GM18502 (cell line): ENCODE results near the gene KCTD11.
"Not testable (repeated sequence)": the region's sequence is repeated elsewhere in the genome, so short reads cannot be mapped to it uniquely, and the experiment has no call there.

ENCODE experiments used
- ATAC-seq: cut with Tn5 transposase; IDR thresholded peaks from one replicate; pipeline ENCODE4 v1.9.1; 2021; ENCODE audit warnings: mild to moderate bottlenecking; ENCODE audit not compliant: unreplicated experiment, poor library complexity

Gene KCTD11

GRCh38 chr17:7321466-7321865, 30.5 kb upstream of the KCTD11 start:
- ATAC-seq, result no peak

DNA sequence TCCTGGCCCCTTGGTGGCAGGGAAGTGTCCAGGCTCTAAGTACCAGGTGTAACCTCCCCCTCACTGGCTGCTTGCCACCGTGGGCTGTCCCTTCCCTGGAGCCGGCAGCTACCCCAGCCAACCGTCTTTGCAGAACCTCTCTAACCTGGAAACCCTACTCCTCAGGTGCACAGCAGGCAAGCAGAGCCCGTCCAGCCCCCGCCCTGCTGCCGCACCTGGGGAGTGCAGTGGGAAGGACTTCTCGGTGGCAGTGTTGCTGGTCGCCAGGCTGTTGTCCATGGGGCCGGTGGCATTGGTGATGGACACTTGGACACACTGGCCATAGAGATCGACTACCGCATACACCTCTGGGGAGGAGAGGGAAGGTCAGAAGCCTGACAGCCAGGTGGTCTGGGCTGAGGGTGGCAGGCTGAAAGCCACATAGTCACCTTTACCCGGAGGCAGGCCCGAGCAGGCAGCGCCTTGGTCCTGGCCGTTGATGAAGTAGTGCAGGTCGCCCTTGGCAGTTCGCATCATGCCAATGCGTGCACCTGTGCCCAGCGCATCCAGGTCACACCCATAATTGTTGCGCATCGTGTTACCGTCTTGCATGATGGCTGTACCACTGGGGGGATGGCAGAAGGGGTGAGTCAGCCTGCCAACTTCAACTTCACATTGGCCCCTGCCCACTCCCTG, 29.3 kb upstream of the KCTD11 start:
- ATAC-seq, result no peak

DNA sequence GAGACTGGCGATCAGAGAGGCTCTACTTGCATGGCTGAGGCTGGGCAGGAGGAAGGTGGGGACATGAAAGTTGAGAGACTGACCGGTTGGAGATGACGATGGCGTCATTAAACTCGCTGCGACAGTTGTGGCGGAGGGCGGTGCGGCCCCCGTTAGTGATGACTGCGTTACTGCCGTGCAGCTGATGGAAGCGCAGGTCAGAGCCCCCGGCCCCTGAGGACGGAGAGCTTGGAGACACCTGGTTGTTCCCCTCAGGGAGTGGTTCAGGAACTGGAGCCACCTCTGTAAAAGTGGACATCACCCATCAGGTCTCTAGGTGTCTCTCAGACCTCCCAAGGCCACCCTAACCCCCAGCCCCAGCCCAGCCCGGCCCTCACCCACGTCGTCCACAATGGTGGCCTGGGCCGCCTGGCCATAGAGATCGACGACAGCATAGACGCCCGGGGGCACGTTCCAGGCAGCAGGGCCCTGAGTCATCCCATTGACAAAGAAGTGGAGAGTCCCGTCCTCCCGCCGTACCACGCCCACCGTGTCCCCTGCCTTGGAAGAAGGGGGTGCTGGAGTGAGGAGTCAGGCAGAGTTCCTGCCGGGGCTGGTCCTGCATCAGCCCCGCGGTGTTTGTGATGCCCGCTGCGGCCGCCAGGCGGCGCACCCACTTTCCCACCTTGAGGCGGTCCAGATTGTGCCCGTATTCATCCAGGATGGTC, 28.1 kb upstream of the KCTD11 start:
- no peak for ATAC-seq

DNA sequence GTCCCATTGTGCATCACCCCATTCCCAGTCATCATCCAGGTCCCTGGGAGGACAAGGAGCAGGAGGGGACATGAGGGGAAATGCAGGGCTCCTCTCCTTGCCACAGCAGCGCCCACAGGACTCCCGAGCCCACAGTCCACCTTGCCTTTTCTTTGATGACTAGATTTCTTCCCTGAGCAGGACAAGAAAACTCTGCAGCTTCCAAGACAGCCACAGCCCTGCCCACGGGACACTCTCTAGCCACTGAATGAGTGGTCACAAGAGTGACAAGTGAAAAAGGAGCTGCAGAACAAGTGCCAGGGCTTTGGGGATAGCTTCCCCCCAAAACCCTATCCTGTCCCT, 27.6 kb upstream of the KCTD11 start:
- ATAC-seq, result no peak

- no peak for ATAC-seq
Observed at GRCh38 chr17:7325031-7325528, 26.9 kb upstream of the KCTD11 start.

- ATAC-seq, result no peak
Observed at GRCh38 chr17:7326186-7326585, 25.8 kb upstream of the KCTD11 start.

DNA sequence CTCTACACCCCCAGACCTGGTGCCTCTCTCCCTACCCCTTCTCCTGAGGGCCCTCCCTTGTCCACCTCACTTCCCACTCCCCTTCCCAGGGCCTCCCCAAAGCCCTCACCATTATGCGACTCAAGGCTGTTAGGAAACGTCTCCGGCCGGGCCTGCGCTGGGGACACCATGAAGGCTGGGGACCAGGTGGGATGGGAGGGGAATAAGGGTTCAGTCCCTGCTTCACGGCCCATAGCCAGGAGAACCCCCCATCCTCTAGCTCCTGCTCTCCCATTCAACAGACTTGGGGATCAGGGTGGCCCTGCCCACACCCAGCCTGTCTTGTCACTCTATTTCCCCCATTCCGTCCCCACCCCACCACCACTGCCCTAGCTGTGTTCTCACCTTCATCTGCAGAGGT, 24.9 kb upstream of the KCTD11 start:
- ATAC-seq, result no peak

- no peak for ATAC-seq
Observed at GRCh38 chr17:7327501-7327900, 24.5 kb upstream of the KCTD11 start.

DNA sequence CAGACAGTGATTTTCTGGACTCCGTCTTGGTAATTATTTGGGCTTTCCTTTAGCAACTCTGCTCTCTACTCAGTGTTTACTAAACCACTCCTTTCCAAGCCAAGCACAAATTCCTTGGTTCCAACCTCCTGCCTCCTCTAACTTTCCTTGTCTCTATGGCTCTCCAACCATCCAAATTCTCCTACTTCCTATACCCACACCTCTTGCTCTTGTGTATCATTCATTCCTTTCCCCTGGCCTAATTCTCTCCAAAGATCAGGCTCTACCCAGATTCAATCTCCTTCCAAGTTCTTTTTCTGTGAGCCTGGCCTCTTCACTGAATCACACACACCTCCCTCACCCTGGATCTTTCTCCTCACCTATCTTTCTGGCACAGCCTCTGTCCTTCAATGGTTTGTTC, 24.0 kb upstream of the KCTD11 start:
- ATAC-seq, result no peak

DNA sequence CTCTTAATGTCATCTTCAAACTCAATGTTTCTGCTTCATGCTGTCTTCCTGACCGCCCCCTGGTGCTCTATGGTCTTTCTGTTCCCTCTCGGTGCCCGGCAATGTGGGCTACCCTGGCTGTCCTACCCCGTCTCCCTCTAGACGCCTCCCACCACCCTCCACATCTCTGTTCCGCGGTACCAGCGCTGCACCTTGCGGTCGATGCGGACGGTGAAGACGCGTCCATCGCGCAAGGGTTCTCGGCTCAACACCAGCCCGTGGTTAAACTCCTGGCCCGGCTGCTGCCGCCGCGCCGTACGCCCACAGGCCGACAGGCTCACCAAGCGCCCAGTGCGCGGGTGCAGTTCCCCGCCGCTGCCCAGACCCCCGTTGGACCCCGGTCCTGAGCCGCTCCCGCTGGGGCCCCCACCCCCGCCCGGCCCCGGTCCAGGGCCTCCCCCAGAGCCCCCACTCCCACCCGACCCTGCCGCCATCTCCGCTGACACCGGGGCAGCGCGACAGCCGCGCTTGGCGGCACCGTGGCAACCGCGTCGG, 23.1 kb upstream of the KCTD11 start, which contains the start of gene NEURL4:
Gene NEURL4 (minus strand): TSS at position 496 of the 534 bp plus-strand sequence. CDS start 23 bp downstream, at position 473.
- peak; percentile 9 for ATAC-seq

- peak; percentile 61 for ATAC-seq
Observed at GRCh38 chr17:7329374-7329996, 22.5 kb upstream of the KCTD11 start.

DNA sequence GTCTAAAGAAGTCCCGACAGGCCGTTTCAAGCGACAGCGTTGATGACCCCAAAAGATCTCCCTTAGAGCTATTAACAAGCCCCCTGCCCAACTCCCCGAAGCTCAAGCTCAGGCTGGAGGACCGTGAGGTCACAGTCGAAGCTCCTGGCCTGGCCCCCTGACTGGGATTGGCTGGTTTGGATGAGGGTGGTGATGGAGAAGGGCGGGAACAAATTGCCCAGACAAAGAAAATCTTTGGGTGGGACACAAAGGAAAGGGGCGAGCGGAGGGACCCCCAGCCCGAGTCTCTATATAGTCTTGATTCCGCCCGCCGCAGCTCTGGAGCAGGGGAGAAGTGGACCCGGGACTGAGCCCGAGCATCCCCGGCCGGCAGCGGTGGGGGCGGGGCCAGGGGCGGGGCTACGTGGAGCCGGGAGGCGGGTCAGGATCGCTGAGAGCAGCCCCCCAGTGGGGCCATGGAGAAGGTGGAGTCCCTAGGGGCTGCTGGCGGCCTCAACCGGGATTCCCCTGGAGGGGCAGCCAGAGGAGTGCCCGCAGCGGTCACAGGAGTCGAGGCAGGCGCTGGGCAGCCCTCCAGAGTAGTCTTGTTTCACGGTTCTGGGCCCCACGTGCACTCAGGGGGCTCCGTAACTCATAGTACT, 21.8 kb upstream of the KCTD11 start:
- peak; percentile 53 for ATAC-seq

GRCh38 chr17:7330638-7331015, 21.3 kb upstream of the KCTD11 start:
- ATAC-seq, result no peak

DNA sequence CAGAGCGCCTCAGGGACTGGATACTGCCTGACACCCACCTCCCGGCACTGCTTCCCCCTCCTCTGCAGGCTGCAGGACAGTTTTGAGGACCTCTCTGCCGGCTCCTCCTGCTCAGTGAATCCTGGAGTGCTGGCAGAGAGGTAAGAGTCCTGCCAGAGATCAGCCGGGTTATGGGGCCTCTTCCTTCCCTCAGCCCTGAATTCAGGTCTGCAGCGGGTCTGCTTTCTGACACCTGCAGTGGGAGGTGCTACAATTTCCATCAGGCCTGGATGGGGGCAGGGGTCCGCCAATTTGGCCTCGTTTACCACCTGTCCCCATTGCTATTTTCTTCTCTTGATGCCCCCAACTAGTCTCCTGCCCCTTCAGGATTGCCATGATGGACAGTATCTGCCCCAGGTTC, 19.9 kb upstream of the KCTD11 start:
- no peak for ATAC-seq

DNA sequence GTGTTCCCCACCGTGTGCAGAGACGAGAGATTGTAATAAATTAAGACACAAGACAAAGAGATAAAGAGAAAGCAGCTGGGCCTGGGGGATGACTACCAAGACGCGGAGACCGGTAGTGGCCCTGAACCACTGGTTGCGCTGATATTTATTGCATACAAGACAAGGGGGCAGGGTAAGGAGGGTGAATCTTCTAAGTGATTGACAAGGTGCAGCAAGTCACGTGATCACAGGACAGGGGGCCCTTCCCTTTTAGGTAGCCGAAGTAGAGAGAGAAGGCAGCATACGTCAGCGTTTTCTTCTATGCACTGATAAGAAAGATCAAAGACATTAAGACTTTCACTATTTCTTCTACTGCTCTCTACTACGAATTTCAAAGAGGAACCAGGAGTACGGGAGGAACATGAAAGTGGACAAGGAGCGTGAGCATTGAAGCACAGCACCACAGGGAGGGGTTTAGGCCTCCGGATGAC, 19.3 kb upstream of the KCTD11 start:
- not testable (repeated sequence) for ATAC-seq

GRCh38 chr17:7334938-7335538, 16.9 kb upstream of the KCTD11 start:
- ATAC-seq, result no peak

- not testable (repeated sequence) for ATAC-seq
Observed at GRCh38 chr17:7335765-7336164, 16.2 kb upstream of the KCTD11 start.

DNA sequence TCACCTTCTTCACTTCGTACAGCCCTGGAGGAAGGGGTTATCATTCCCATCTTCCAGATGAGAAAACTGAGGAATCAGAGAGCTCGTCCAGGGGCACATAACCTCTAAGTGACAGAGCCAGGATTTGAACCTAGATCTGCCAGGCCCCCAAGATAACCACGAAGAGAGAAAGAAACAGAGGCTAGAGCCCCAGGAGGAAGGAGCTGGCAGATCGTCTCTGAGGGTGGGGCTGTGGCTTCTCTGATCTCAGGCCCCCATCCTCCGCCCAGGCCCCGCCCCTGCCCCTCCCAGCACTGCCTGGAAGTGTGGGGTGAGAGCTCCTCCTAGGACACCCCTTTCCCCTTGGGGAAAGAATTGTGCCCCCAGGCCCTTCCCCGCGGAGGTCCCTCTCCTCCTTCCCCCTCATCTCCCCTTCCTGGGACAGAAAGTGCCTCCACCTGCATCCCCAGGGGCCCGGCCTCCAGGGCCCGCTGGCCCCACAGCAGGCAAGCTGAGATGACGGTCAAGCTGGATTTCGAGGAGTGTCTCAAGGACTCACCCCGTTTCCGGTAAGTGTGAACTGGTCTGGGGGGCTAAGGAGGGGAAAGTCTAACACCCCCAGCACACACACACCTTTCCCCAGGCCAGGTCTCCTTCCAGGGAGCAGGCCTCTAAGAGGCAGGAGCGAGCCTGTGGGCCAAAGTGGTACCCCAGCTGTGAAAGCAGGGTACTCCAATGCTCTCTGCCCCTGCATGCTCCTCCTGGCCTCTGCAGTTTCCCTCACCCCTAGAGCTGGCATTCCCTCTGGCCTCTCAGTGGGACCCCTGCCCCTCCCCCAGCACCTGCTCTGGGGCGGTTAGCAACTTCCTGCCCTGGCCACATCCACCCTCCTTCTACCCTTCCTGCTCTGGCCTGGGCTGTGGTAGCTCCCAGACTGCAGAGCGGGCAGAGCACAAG, 15.5 kb upstream of the KCTD11 start, which contains the start of gene ACAP1:
Gene ACAP1 (plus strand): TSS at position 290 of the 936 bp plus-strand sequence. CDS start 206 bp downstream, at position 496.
- peak; percentile 67 for ATAC-seq

- not testable (repeated sequence) for ATAC-seq
Observed at GRCh38 chr17:7337600-7337999, 14.4 kb upstream of the KCTD11 start.
